G401.6 (cell line): ENCODE results near the gene C14orf119.
A peak's percentile ranks its signal among the peaks of the same experiment; 100 is the strongest.
"Not testable (repeated sequence)": the region's sequence is repeated elsewhere in the genome, so short reads cannot be mapped to it uniquely, and the experiment has no call there.

Experiments used
- FAIRE-seq: peaks from 2 replicates; lab custom pipeline; 2012; peaks lifted over from hg19 to GRCh38; lab: Jason Lieb, UNC

C14orf119 gene

GRCh38 chr14:23090254-23090636 lies 5.1 kb upstream of the C14orf119 start:
- FAIRE-seq, result no peak

GRCh38 chr14:23091294-23092225 lies 3.7 kb upstream of the C14orf119 start:
- FAIRE-seq, result no peak

- FAIRE-seq, result no peak
Measured at GRCh38 chr14:23093104-23093503, 2.2 kb upstream of the C14orf119 start.

GRCh38 chr14:23093526-23093925 lies 1.8 kb upstream of the C14orf119 start:
- FAIRE-seq, result no peak

- FAIRE-seq, result peak; percentile 13
Measured at GRCh38 chr14:23093991-23094665, 1.2 kb upstream of the C14orf119 start.

GRCh38 chr14:23094666-23095195 lies 574 bp upstream of the C14orf119 start, which contains the start of gene ACIN1:
TSS of gene ACIN1 (minus strand) at chr14:23095136. CDS start at chr14:23095112, 24 bp downstream.
- FAIRE-seq, result no peak

- FAIRE-seq, result no peak
Measured at GRCh38 chr14:23097786-23098185, 2.5 kb downstream of the C14orf119 start.

- no peak for FAIRE-seq
Measured at GRCh38 chr14:23099212-23099861, 4.0 kb downstream of the C14orf119 start.

- FAIRE-seq, result no peak
Measured at GRCh38 chr14:23101213-23101970, 6.1 kb downstream of the C14orf119 start.

GRCh38 chr14:23101986-23102625 lies 6.8 kb downstream of the C14orf119 start:
- FAIRE-seq, result no peak

GRCh38 chr14:23102801-23103200 lies 7.5 kb downstream of the C14orf119 start:
- FAIRE-seq, result no peak

GRCh38 chr14:23103581-23103980 lies 8.3 kb downstream of the C14orf119 start:
- no peak for FAIRE-seq

GRCh38 chr14:23104070-23104590 lies 8.8 kb downstream of the C14orf119 start:
- FAIRE-seq, result no peak

- FAIRE-seq, result no peak
Measured at GRCh38 chr14:23104591-23105347, 9.5 kb downstream of the C14orf119 start, which contains the start of gene CIROP. TSS of gene CIROP (minus strand) at chr14:23104989. CDS start at chr14:23104920, 69 bp downstream.

GRCh38 chr14:23105348-23105824 lies 10.1 kb downstream of the C14orf119 start:
- no peak for FAIRE-seq

- no peak for FAIRE-seq
Measured at GRCh38 chr14:23106747-23107045, 11.4 kb downstream of the C14orf119 start.

- not testable (repeated sequence) for FAIRE-seq
Measured at GRCh38 chr14:23107620-23108019, 12.3 kb downstream of the C14orf119 start.

GRCh38 chr14:23108169-23108568 lies 12.9 kb downstream of the C14orf119 start:
- FAIRE-seq, result not testable (repeated sequence)

- no peak for FAIRE-seq
Measured at GRCh38 chr14:23109769-23110168, 14.5 kb downstream of the C14orf119 start.
